ENCODE results near the gene SAP130.

GRCh38 chr2:128017561-128017960, 10.3 kb downstream of the SAP130 start:
- TF ChIP-seq FOXK2 (IDR thresholded peaks at IDR 0.05) (no peak), ELF4 (IDR thresholded peaks at IDR 0.05) (no peak), BHLHE40 (IDR thresholded peaks at IDR 0.05; ENCODE audit: borderline replicate concordance) (no peak), L3MBTL2 (conservative IDR thresholded peaks at IDR 0.05) (no peak)
